HepG2 (cell line): ENCODE measurements around the gene SLC22A5. TPM values are rescaled to one million over a fixed set of nuclear protein-coding genes. Genes with fewer than 3 reads are reported as not detected.

Experiments
- CSRNP1 ChIP-seq: sonication (generic); formaldehyde crosslinking; IDR thresholded peaks from 2 replicates; pipeline ENCODE4 v1.8.1; 2023; ENCODE audit warnings: mild to moderate bottlenecking, missing genetic modification reagents
- GATA4 ChIP-seq: sonication (generic); IDR thresholded peaks from 2 replicates; pipeline ENCODE4 v1.6.1; 2016; ENCODE audit warnings: antibody characterized with exemption, low read depth, borderline replicate concordance
- HMGXB4 ChIP-seq, 2 experiments: sonication (generic) in 1 of 2; formaldehyde crosslinking in 1 of 2; IDR thresholded peaks; 2 replicates each; pipeline versions ENCODE4 v1.4.0 to v1.6.1; 2018 to 2020; ENCODE audit warnings: missing genetic modification reagents in 2 of 2, borderline replicate concordance in 1 of 2, low read depth in 1 of 2, mild to moderate bottlenecking in 1 of 2, missing biosample characterization in 1 of 2
- HNRNPL ChIP-seq: fragments of 200-400 bp; formaldehyde crosslinking; IDR thresholded peaks from 2 replicates; pipeline ENCODE4 v1.6.1; 2017; ENCODE audit warnings: mild to moderate bottlenecking, low read depth, low read length
- IRF1 ChIP-seq: sonication (generic); formaldehyde crosslinking; IDR thresholded peaks from 2 replicates; pipeline ENCODE4 v1.4.0; 2020; ENCODE audit warnings: low read depth, mild to moderate bottlenecking, missing genetic modification reagents
- NFAT5 ChIP-seq: sonication (generic); formaldehyde crosslinking; IDR thresholded peaks from 2 replicates; pipeline ENCODE4 v1.4.0; 2020; ENCODE audit warnings: missing genetic modification reagents
- NFKBIZ ChIP-seq: IDR thresholded peaks from 2 replicates; pipeline ENCODE4 v1.6.1; 2018; ENCODE audit warnings: missing genetic modification reagents, missing compliant biosample characterization
- RBM39 ChIP-seq: fragments of 200-400 bp; formaldehyde crosslinking; IDR thresholded peaks from one replicate; pipeline ENCODE4 v1.6.1; 2018; ENCODE audit warnings: antibody characterized with exemption, mild to moderate bottlenecking, low read depth, low read length; ENCODE audit not compliant: poor library complexity, severe bottlenecking
- STAG1 ChIP-seq: sonication (generic); formaldehyde crosslinking; IDR thresholded peaks from 2 replicates; pipeline ENCODE4 v1.4.0; 2020; ENCODE audit warnings: missing genetic modification reagents
- ZEB1 ChIP-seq: IDR thresholded peaks from 2 replicates; pipeline ENCODE4 v1.6.1; 2012; ENCODE audit warnings: mild to moderate bottlenecking, low read depth, inconsistent platforms; ENCODE audit not compliant: insufficient replicate concordance
- ZNF18 ChIP-seq: sonication (generic); formaldehyde crosslinking; IDR thresholded peaks from 2 replicates; pipeline ENCODE4 v1.8.0; 2022; ENCODE audit warnings: mild to moderate bottlenecking, missing genetic modification reagents; ENCODE audit not compliant: insufficient replicate concordance
- ZNF275 ChIP-seq: sonication (generic); formaldehyde crosslinking; IDR thresholded peaks from 2 replicates; pipeline ENCODE4 v1.8.0; 2022; ENCODE audit warnings: missing genetic modification reagents, mild to moderate bottlenecking, inconsistent platforms, borderline replicate concordance
- polyA plus RNA-seq, 8 experiments: library from polyadenylated mRNA; depleted of rRNA in 3 of 8; stranded (reverse) in 7 of 8; unstranded in 1 of 8; fragments of >200 nt; fragmentation: Illumina TruSeq in 4 of 8; extraction: Trizol in 4 of 8; gene quantifications; 2 replicates each; pipeline versions ENCODE4 v1.2.1 to v1.2.3, GENCODE V29; 2011 to 2016; ENCODE audit warnings: low read depth in 4 of 8, missing spikeins in 1 of 8, mixed read lengths in 1 of 8; ENCODE audit not compliant: insufficient read depth in 1 of 8
- total RNA-seq, 5 experiments: library from RNA; depleted of rRNA; stranded (reverse); fragments of >200 nt; fragmentation: Illumina TruSeq; extraction: Trizol; gene quantifications; 2 replicates each; pipeline ENCODE4 v1.2.3, GENCODE V29; 2016; ENCODE audit warnings: low read depth in 1 of 5

Gene SLC22A5
- total and polyA plus RNA-seq, 2 of the 13 experiments (the other 11 are each of a cell fraction or from before 2014, with no cell fraction given) = 7.1 to 15.1 TPM

GRCh38 chr5:132385326-132386105 is 16.0 kb downstream of the SLC22A5 start (continued):
- TF ChIP-seq CSRNP1 (CRISPR knock-in tag) (no peak), HNRNPL (peak; percentile 98), ZNF275 (CRISPR knock-in tag) (0 out of 2 replicates have a peak, but pooled peaks have one; percentile 34), HMGXB4 (CRISPR knock-in tag; IDR thresholded peaks at IDR 0.05; ENCODE audit: borderline replicate concordance in 1 of 2, low read depth in 1 of 2) (peak in 1 of 2 experiments; percentile 24; a peak in 1 of 4 replicates), STAG1 (CRISPR knock-in tag) (peak; percentile 88), NFAT5 (CRISPR knock-in tag) (no peak), ZNF18 (no peak), NFKBIZ (no peak), ZEB1 (no peak), RBM39 (no peak), GATA4 (no peak), IRF1 (CRISPR knock-in tag) (no peak)
